GM12872 (cell line): ENCODE data around the gene ME3.

Source experiments
- TF ChIP-seq, protein P1 (sequence below): IDR thresholded peaks from 3 replicates; pipeline ENCODE4 v1.5.1; 2011; ENCODE audit warnings: low read depth, mild to moderate bottlenecking, low read length, moderate library complexity; ENCODE audit not compliant: insufficient read depth

Gene ME3

GRCh38 chr11:86548271-86548917 is 124.0 kb downstream of the ME3 start:
- TF ChIP-seq, protein P1, sequence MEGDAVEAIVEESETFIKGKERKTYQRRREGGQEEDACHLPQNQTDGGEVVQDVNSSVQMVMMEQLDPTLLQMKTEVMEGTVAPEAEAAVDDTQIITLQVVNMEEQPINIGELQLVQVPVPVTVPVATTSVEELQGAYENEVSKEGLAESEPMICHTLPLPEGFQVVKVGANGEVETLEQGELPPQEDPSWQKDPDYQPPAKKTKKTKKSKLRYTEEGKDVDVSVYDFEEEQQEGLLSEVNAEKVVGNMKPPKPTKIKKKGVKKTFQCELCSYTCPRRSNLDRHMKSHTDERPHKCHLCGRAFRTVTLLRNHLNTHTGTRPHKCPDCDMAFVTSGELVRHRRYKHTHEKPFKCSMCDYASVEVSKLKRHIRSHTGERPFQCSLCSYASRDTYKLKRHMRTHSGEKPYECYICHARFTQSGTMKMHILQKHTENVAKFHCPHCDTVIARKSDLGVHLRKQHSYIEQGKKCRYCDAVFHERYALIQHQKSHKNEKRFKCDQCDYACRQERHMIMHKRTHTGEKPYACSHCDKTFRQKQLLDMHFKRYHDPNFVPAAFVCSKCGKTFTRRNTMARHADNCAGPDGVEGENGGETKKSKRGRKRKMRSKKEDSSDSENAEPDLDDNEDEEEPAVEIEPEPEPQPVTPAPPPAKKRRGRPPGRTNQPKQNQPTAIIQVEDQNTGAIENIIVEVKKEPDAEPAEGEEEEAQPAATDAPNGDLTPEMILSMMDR: no peak

GRCh38 chr11:86547727-86548126 is 124.7 kb downstream of the ME3 start:
- TF ChIP-seq, protein P1: no peak

- TF ChIP-seq, protein P1: no peak
Observed at GRCh38 chr11:86538223-86538548, 134.2 kb downstream of the ME3 start.

DNA sequence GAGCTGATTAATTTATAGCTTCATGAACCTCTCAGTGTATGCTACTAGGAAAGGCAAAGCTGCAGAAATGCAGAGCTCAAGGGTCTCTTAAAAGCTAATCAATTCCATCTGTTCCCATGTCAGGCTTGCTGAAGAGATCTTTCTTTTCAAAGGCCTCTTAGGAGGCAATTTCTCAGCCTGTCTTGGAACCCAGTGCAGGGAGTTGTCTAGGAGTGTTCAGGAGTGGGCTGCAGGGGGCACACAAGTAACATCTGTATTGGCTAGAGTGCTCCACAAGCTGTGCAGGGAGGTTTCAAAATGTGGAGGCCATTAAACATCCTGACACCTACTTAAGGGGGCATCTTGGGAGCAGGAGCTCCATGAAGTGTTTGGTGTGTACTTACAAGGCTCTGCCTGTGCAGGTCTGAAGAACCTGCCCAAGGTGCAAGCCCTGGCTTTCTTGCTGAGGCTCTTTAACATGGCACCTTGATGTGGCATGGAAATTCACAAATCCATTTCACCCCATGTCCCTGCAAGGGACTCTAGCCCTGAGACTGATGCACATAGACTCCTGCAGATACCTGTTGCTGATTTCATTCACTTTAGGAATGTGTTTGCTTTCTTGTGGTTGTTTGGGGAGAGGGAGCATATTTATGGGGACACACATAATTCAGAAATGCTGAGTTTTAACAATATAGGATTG is 134.7 kb downstream of the ME3 start:
- TF ChIP-seq, protein P1: no peak

DNA sequence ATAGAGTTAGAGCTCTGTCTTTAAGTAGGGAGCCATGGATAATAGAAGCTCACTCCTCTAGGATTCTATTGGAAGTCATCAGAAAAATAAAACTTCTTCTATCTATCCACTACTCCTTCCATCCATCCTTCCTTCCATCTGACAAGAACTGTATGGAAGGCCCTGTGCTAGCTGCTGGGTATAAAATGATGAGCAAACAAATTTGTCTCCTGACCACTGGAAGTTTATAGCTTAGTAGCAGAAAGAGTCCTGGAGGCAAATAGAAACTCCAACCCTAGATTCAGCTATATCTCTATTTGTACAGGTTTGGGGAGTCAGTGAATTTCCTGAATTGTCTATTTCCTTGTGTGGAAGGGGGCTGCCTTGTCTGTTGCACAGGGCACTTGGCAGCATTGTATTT is 136.6 kb downstream of the ME3 start:
- TF ChIP-seq, protein P1: no peak

DNA sequence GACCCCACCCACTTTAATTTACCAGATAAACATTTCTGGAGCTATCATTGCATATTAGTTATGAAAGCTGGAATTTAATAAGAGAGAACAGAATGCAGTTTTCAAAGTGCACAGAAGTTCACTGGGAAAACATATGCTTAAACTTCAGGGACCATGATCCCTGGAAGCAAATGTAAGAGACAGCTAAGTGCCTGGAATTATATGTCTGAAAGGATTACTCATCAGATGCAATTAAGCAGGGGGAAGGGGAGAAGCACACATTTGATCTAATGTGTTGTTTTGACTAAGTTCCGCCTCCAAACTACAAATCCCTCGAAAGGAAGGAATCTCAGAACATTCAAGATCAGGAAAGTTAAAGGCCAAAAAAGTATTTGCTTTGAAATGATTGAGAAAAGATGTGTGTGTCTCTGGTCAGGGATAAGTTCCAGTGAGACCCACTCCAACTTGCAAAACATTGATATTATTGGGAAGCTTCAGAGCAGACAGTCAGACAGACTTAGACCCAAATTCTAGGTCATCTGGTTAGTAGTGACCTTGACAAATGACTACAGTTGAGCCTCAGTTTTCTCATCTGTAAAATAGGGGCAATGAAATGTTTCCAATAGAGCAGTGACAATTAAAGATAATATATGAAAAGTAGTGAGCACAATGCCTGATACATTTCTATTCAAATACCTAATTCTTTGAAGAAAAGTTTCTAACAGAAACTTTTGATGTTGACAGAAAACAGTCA is 147.6 kb downstream of the ME3 start:
- TF ChIP-seq, protein P1: no peak

- TF ChIP-seq, protein P1: no peak
Observed at GRCh38 chr11:86523738-86524619, 148.4 kb downstream of the ME3 start.
